ENCODE measurements around the gene CTBS.
A peak's percentile ranks its signal among the peaks of the same experiment; 100 is the strongest.

CTBS gene

DNA sequence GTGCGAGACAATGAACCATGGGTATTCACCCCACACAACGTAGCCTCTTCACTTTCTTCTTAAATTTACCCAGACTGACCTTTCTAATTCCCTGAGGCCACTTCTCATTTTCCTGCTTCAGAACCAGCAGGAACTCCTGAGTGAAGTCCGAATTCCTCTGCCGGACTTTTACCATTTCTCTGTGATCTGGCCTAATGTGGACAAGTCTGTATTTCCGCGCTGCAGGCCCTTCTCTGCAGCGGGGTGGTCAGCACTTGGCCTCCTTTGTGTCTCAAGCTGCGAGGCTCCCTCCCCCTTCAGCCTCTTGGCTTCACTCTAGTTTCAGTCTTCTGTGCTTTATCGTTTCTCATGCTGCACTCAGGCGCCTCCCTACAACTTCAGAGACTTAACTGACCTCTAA, 9.4 kb upstream of the CTBS start:
- TF ChIP-seq CTCF (IDR thresholded peaks at IDR 0.05): no peak
- H3K36me3 ChIP-seq: peaks cover 13% of the 10 kb centered on the region
- H3K27me3 ChIP-seq: no peaks in the 10 kb centered on the region
- no peak overlapping the region for H3K27ac ChIP-seq
- no peaks in the 10 kb centered on the region for H3K4me1 ChIP-seq (ENCODE audit: control insufficient read depth in 1 of 2, insufficient read depth in 1 of 2, low read depth in 1 of 2, low read length in 1 of 2)
- no peak overlapping the region for H3K4me3 ChIP-seq (ENCODE audit: low read depth in 1 of 2, low read length in 1 of 2)
- H3K9me3 ChIP-seq: no peaks in the 10 kb centered on the region

DNA sequence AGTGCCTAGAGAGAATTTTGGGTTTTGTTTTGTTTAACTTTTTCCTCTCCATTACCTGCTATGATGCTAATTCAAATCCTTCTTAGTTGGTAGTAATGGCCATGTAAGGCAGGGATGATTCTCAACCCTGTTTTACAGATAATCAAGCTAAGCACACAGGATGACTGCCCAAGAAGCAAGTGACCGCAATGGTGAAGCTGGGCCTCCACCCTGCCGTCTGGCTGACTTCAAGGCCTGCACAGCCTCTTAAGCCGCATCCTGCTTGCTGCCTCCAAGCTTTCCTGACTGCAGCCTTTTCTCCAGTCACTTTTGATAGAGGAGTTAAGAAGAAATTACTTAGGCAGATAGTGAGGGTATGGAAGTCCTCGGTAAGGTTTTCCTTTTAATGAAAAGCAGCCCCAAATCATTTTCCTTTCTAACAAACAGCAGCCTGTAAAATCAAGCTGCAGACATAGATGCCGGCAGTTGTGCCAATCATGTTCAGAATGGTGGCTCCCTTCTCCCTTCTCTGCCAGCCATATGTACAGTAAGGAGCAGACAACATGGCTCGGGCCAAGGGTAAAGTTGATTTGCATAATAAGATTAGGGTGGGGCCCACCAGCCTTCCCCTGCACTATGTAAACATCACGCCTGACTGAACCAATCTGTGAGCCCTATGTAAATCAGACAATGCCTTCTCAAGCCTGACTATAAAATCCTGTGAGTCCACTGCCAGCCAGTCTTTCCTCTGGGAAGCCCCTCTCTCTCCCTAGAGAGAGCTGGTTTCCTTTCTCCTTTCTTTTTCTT, 8.8 kb upstream of the CTBS start:
- Histone ChIP-seq H3K4me1 (ENCODE audit: control insufficient read depth in 1 of 2, insufficient read depth in 1 of 2, low read depth in 1 of 2, low read length in 1 of 2) (no peaks in the 10 kb centered on the region), H3K36me3 (peaks cover 20% of the 10 kb centered on the region), H3K4me3 (ENCODE audit: low read depth in 1 of 2, low read length in 1 of 2) (no peak overlapping the region), H3K27ac (no peak overlapping the region), H3K27me3 (no peaks in the 10 kb centered on the region), H3K9me3 (no peaks in the 10 kb centered on the region)
- no peak for TF ChIP-seq CTCF (IDR thresholded peaks at IDR 0.05)

DNA sequence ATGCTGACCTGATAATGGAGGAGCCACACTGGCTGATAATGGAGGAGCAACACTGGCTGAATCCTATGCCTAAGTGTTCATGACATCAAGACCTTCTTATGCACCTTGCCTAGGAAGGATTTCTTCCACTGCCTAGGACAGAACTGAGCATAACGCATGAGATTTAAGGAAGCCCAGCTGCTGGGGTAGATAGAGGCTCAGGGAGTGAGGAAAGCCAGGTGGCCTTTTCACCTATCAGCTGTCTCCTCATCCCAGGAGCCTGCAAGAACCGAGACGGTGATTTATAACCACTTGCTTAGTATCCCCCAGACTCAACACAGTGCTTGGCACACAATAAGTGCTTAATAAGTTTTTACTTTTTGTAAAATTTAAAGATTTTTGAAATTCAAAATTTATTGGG, 7.4 kb upstream of the CTBS start:
- Histone ChIP-seq H3K9me3 (no peaks in the 10 kb centered on the region), H3K36me3 (peaks cover 23% of the 10 kb centered on the region), H3K4me3 (ENCODE audit: low read depth in 1 of 2, low read length in 1 of 2) (no peak overlapping the region), H3K27ac (no peak overlapping the region), H3K4me1 (ENCODE audit: control insufficient read depth in 1 of 2, insufficient read depth in 1 of 2, low read depth in 1 of 2, low read length in 1 of 2) (no peaks in the 10 kb centered on the region), H3K27me3 (no peaks in the 10 kb centered on the region)
- no peak for TF ChIP-seq CTCF (IDR thresholded peaks at IDR 0.05)

DNA sequence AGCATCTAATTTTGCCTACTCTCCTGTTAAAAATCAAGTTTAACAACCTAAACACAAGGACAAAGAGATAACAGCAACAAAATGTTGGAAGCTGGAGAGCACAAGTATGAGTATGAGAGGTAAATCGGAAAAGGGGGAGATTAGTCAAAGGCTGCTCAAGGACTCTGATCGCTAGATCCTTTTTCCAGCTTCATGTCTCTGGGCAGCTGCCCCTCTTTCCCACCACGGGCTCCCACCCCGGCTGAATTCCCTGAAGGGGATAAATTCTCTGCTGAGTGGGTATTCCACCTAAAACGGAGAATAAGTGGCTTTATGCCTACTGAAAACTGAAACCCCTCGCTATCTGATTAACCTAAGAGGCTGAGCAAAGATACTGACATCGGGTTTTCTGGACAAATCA, 696 bp upstream of the CTBS start:
- H3K27me3 ChIP-seq: no peaks in the 10 kb centered on the region
- peaks cover 34 to 42% of the 10 kb centered on the region in 2 experiments for H3K4me1 ChIP-seq (ENCODE audit: control insufficient read depth in 1 of 2, insufficient read depth in 1 of 2, low read depth in 1 of 2, low read length in 1 of 2)
- H3K4me3 ChIP-seq (ENCODE audit: low read depth in 1 of 2, low read length in 1 of 2): peak overlapping the region; percentile 83 to 85
- H3K36me3 ChIP-seq: peaks cover 26% of the 10 kb centered on the region
- no peaks in the 10 kb centered on the region for H3K9me3 ChIP-seq
- TF ChIP-seq CTCF (IDR thresholded peaks at IDR 0.05): no peak
- peak overlapping the region; percentile 100 for H3K27ac ChIP-seq

- Histone ChIP-seq H3K27me3 (no peaks in the 10 kb centered on the region), H3K36me3 (peaks cover 35% of the 10 kb centered on the region), H3K4me3 (ENCODE audit: low read depth in 1 of 2, low read length in 1 of 2) (peak overlapping the region; percentile 83 to 85), H3K9me3 (no peaks in the 10 kb centered on the region), H3K27ac (peak overlapping the region; percentile 100), H3K4me1 (ENCODE audit: control insufficient read depth in 1 of 2, insufficient read depth in 1 of 2, low read depth in 1 of 2, low read length in 1 of 2) (peaks cover 34 to 42% of the 10 kb centered on the region in 2 experiments)
- TF ChIP-seq CTCF (IDR thresholded peaks at IDR 0.05): no peak
These were observed 716 bp downstream of the CTBS start for GRCh38 chr1:84573481-84573966.
